ENCODE data around the gene THSD4. TPM values are rescaled to one million over a fixed set of nuclear protein-coding genes. Genes with fewer than 3 reads are reported as not detected.

The THSD4 gene
- total RNA-seq, 1 donor from 2014 or later, result 2.5 TPM

- Mint-ChIP-seq H3K4me1 (ENCODE audit: low read depth, unreplicated experiment) (peaks cover 2% of the 10 kb centered on the region), H3K4me3 (ENCODE audit: unreplicated experiment) (no peak overlapping the region)
- no peak overlapping the region for H3K9ac ChIP-seq (ENCODE audit: low read length)
These were observed 353.4 kb downstream of the THSD4 start for GRCh38 chr15:71468715-71469114.

GRCh38 chr15:71469413-71469812, 354.1 kb downstream of the THSD4 start:
- no peaks in the 10 kb centered on the region for H4K20me1 ChIP-seq (ENCODE audit: insufficient read depth, low read length)
- no peak for FAIRE-seq
- H3K79me2 ChIP-seq (ENCODE audit: insufficient read depth, low read length), result no peaks in the 10 kb centered on the region
- H3K4me1 ChIP-seq (ENCODE audit: insufficient read depth, low read length), result peaks cover 3% of the 10 kb centered on the region
- Mint-ChIP-seq H3K27me3 (ENCODE audit: low read depth, unreplicated experiment) (peaks cover 2% of the 10 kb centered on the region), H3K4me3 (ENCODE audit: unreplicated experiment) (no peak overlapping the region), H3K9me3 (ENCODE audit: unreplicated experiment) (no peaks in the 10 kb centered on the region), H3K4me1 (ENCODE audit: low read depth, unreplicated experiment) (peaks cover 2% of the 10 kb centered on the region), H3K27ac (ENCODE audit: unreplicated experiment) (no peak overlapping the region), H3K36me3 (ENCODE audit: low read depth, unreplicated experiment) (no peaks in the 10 kb centered on the region)
- DNase-seq (ENCODE audit: low read depth), result no peak
- no peaks in the 10 kb centered on the region for H3K9me3 ChIP-seq (ENCODE audit: insufficient read depth, low read depth, low read length)
- no peak overlapping the region for H3K27ac ChIP-seq (ENCODE audit: low read depth, low read length)
- no peaks in the 10 kb centered on the region for H3K36me3 ChIP-seq (ENCODE audit: insufficient read depth, low read length)
- H3K27me3 ChIP-seq (ENCODE audit: insufficient read depth, low read length), result no peaks in the 10 kb centered on the region
- no peak for TF ChIP-seq CTCF (IDR thresholded peaks at IDR 0.05; ENCODE audit: insufficient read depth, low read depth, low read length)
- no peak for TF ChIP-seq EZH2 (IDR thresholded peaks at IDR 0.05; ENCODE audit: insufficient read depth, low read length)
- no peak overlapping the region for H3K4me2 ChIP-seq (ENCODE audit: low read length)
- no peak overlapping the region for H3K9ac ChIP-seq (ENCODE audit: low read length)
- no peak overlapping the region for H3K4me3 ChIP-seq (ENCODE audit: insufficient read depth, low read depth, low read length)
- H2AFZ ChIP-seq (ENCODE audit: low read depth, low read length), result no peak overlapping the region

More at GRCh38 chr15:71468715-71469114, 353.4 kb downstream of the THSD4 start:
- Mint-ChIP-seq H3K27ac (ENCODE audit: unreplicated experiment) (no peak overlapping the region), H3K27me3 (ENCODE audit: low read depth, unreplicated experiment) (peaks cover 2% of the 10 kb centered on the region), H3K36me3 (ENCODE audit: low read depth, unreplicated experiment) (no peaks in the 10 kb centered on the region), H3K9me3 (ENCODE audit: unreplicated experiment) (no peaks in the 10 kb centered on the region)
- Histone ChIP-seq H3K79me2 (ENCODE audit: insufficient read depth, low read length) (no peaks in the 10 kb centered on the region), H3K36me3 (ENCODE audit: insufficient read depth, low read length) (no peaks in the 10 kb centered on the region), H2AFZ (ENCODE audit: low read depth, low read length) (no peak overlapping the region), H3K4me2 (ENCODE audit: low read length) (no peak overlapping the region), H4K20me1 (ENCODE audit: insufficient read depth, low read length) (no peaks in the 10 kb centered on the region), H3K9me3 (ENCODE audit: insufficient read depth, low read depth, low read length) (no peaks in the 10 kb centered on the region), H3K4me3 (ENCODE audit: insufficient read depth, low read depth, low read length) (no peak overlapping the region), H3K27me3 (ENCODE audit: insufficient read depth, low read length) (no peaks in the 10 kb centered on the region), H3K27ac (ENCODE audit: low read depth, low read length) (no peak overlapping the region), H3K4me1 (ENCODE audit: insufficient read depth, low read length) (peaks cover 3% of the 10 kb centered on the region)
- no peak for TF ChIP-seq CTCF (IDR thresholded peaks at IDR 0.05; ENCODE audit: insufficient read depth, low read depth, low read length)
- FAIRE-seq (no peak), DNase-seq (ENCODE audit: low read depth) (no peak)

- no peaks in the 10 kb centered on the region for H3K36me3 ChIP-seq (ENCODE audit: insufficient read depth, low read length)
- no peak overlapping the region for H3K27ac ChIP-seq (ENCODE audit: low read depth, low read length)
- TF ChIP-seq CTCF (IDR thresholded peaks at IDR 0.05; ENCODE audit: insufficient read depth, low read depth, low read length) (no peak), EZH2 (IDR thresholded peaks at IDR 0.05; ENCODE audit: insufficient read depth, low read length) (no peak)
- Mint-ChIP-seq H3K9me3 (ENCODE audit: unreplicated experiment) (no peaks in the 10 kb centered on the region), H3K4me3 (ENCODE audit: unreplicated experiment) (no peak overlapping the region), H3K4me1 (ENCODE audit: low read depth, unreplicated experiment) (peaks cover 2% of the 10 kb centered on the region), H3K27me3 (ENCODE audit: low read depth, unreplicated experiment) (peaks cover 2% of the 10 kb centered on the region), H3K27ac (ENCODE audit: unreplicated experiment) (no peak overlapping the region), H3K36me3 (ENCODE audit: low read depth, unreplicated experiment) (no peaks in the 10 kb centered on the region)
- no peak overlapping the region for H3K4me2 ChIP-seq (ENCODE audit: low read length)
- H3K27me3 ChIP-seq (ENCODE audit: insufficient read depth, low read length), result no peaks in the 10 kb centered on the region
- no peak for FAIRE-seq
- H3K79me2 ChIP-seq (ENCODE audit: insufficient read depth, low read length), result no peaks in the 10 kb centered on the region
- no peak for DNase-seq (ENCODE audit: low read depth)
- no peaks in the 10 kb centered on the region for H4K20me1 ChIP-seq (ENCODE audit: insufficient read depth, low read length)
- H3K4me1 ChIP-seq (ENCODE audit: insufficient read depth, low read length), result peaks cover 3% of the 10 kb centered on the region
- no peak overlapping the region for H3K4me3 ChIP-seq (ENCODE audit: insufficient read depth, low read depth, low read length)
- no peaks in the 10 kb centered on the region for H3K9me3 ChIP-seq (ENCODE audit: insufficient read depth, low read depth, low read length)
- no peak overlapping the region for H3K9ac ChIP-seq (ENCODE audit: low read length)
- no peak overlapping the region for H2AFZ ChIP-seq (ENCODE audit: low read depth, low read length)
These were observed 356.1 kb downstream of the THSD4 start for GRCh38 chr15:71471347-71471746.
